CD4-positive, CD25-positive, alpha-beta regulatory T cell (primary cell): Measurements from ENCODE around the gene TBC1D10A. TPM values are rescaled to one million over a fixed set of nuclear protein-coding genes. Genes with fewer than 3 reads are reported as not detected.

Source experiments
- ATAC-seq, 2 donors: fragments of 150-1000 bp; cut with Tn5 transposase; one replicate each; pipeline ENCODE4 v1.10.0; 2021; ENCODE audit warnings: low read depth in 2 of 2, moderate number of reproducible peaks in 2 of 2, moderate library complexity in 1 of 2
- DNase-seq, 3 donors: peaks; one replicate each; pipeline versions ENCODE4 v3.0.0 to v3.0.0-alpha.2; 2012 to 2022; ENCODE audit warnings: mixed read lengths in 1 of 3
- H3K27ac ChIP-seq: one replicate; pipeline ENCODE4 v1.7.0; 2013; ENCODE audit warnings: mild to moderate bottlenecking, low read length; ENCODE audit not compliant: insufficient read depth, poor library complexity, severe bottlenecking
- H3K27me3 ChIP-seq: one replicate; pipeline ENCODE4 v1.7.0; 2013; ENCODE audit warnings: low read length; ENCODE audit not compliant: control insufficient read depth, insufficient read depth
- H3K36me3 ChIP-seq: one replicate; pipeline ENCODE4 v1.7.0; 2013; ENCODE audit warnings: mild to moderate bottlenecking, low read length, moderate library complexity; ENCODE audit not compliant: control insufficient read depth, insufficient read depth
- H3K4me1 ChIP-seq: 2 replicates; pipeline ENCODE4 v1.7.0; 2013; ENCODE audit warnings: mild to moderate bottlenecking, low read length; ENCODE audit not compliant: insufficient read depth, control insufficient read depth, poor library complexity, severe bottlenecking
- H3K4me3 ChIP-seq: one replicate; pipeline ENCODE4 v1.7.0; 2013; ENCODE audit warnings: low read depth, mild to moderate bottlenecking, low read length, moderate library complexity
- H3K9me3 ChIP-seq, 2 experiments: 1 replicate in 1 of 2; 2 replicates in 1 of 2; pipeline ENCODE4 v1.7.0; 2013; ENCODE audit warnings: low read length in 2 of 2, mild to moderate bottlenecking in 1 of 2, moderate library complexity in 1 of 2; ENCODE audit not compliant: control insufficient read depth in 2 of 2
- H3K27ac Mint-ChIP-seq, 3 donors: one replicate each; pipeline ENCODE4 v1.8.0; 2020 to 2022; ENCODE audit warnings: mild to moderate bottlenecking in 3 of 3, mixed read lengths in 3 of 3, moderate library complexity in 2 of 3
- H3K27me3 Mint-ChIP-seq: one replicate; pipeline ENCODE4 v1.8.0; 2022; ENCODE audit warnings: mild to moderate bottlenecking, mixed read lengths
- H3K36me3 Mint-ChIP-seq: one replicate; pipeline ENCODE4 v1.8.0; 2020; ENCODE audit warnings: mixed read lengths
- H3K4me1 Mint-ChIP-seq, 4 donors: one replicate each; pipeline ENCODE4 v1.8.0; 2020 to 2022; ENCODE audit warnings: mixed read lengths in 4 of 4, mild to moderate bottlenecking in 1 of 4
- H3K4me3 Mint-ChIP-seq, 4 donors: one replicate each; pipeline ENCODE4 v1.8.0; 2020 to 2022; ENCODE audit warnings: mild to moderate bottlenecking in 4 of 4, mixed read lengths in 4 of 4, moderate library complexity in 3 of 4
- H3K9me3 Mint-ChIP-seq, 7 donors: one replicate each; pipeline ENCODE4 v1.8.0; 2020 to 2022; ENCODE audit warnings: mixed read lengths in 7 of 7, mild to moderate bottlenecking in 3 of 7, moderate library complexity in 2 of 7
- polyA plus RNA-seq, 4 donors: library from polyadenylated mRNA; unstranded; fragments of 300-500 nt; fragmentation: Illumina TruSeq; gene quantifications; one replicate each; pipeline ENCODE4 v1.2.3, GENCODE V29; 2021
- total RNA-seq: library from RNA; stranded (reverse); gene quantifications from one replicate; pipeline ENCODE4 v1.2.3, GENCODE V29; 2022

TBC1D10A gene
- total and polyA plus RNA-seq, 5 donors from 2014 or later = 44.2 to 67.5 (median 47.8) TPM

- Histone ChIP-seq H3K4me3 (peak overlapping the region; percentile 29), H3K36me3 (peaks cover 6% of the 10 kb centered on the region), H3K27me3 (no peaks in the 10 kb centered on the region), H3K27ac (peak overlapping the region; percentile 80), H3K4me1 (peaks cover 100% of the 10 kb centered on the region), H3K9me3 (no peaks in the 10 kb centered on the region)
- H3K36me3 Mint-ChIP-seq = peaks cover 26% of the 10 kb centered on the region
- ATAC-seq (peak; percentile 25), DNase-seq (peak in 2 of 3 donors; percentile 31 to 68)
- peak overlapping the region; percentile 73 to 86 (median 80) for H3K4me3 Mint-ChIP-seq
- peak overlapping the region; percentile 84 to 99 (median 97) for H3K27ac Mint-ChIP-seq
- H3K4me1 Mint-ChIP-seq = peaks cover 43 to 98% (median 81%) of the 10 kb centered on the region in 4 donors
- H3K9me3 Mint-ChIP-seq = peaks cover 0 to 2% (median 0%) of the 10 kb centered on the region in 7 donors
- no peaks in the 10 kb centered on the region for H3K27me3 Mint-ChIP-seq
Measured at GRCh38 chr22:30308518-30309230, 18.1 kb downstream of the TBC1D10A start.

- H3K9me3 ChIP-seq = no peaks in the 10 kb centered on the region
- H3K27me3 ChIP-seq = no peaks in the 10 kb centered on the region
- peaks cover 100% of the 10 kb centered on the region for H3K4me1 ChIP-seq
- Mint-ChIP-seq H3K27ac (peak overlapping the region; percentile 84 to 99 (median 97)), H3K36me3 (peaks cover 32% of the 10 kb centered on the region), H3K4me1 (peaks cover 42 to 100% (median 84%) of the 10 kb centered on the region in 4 donors), H3K4me3 (peak overlapping the region; percentile 73 to 86 (median 80)), H3K9me3 (peaks cover 0 to 2% (median 0%) of the 10 kb centered on the region in 7 donors), H3K27me3 (no peaks in the 10 kb centered on the region)
- H3K27ac ChIP-seq = peak overlapping the region; percentile 80
- H3K36me3 ChIP-seq = peaks cover 11% of the 10 kb centered on the region
- ATAC-seq (no peak), DNase-seq (no peak)
- H3K4me3 ChIP-seq = peak overlapping the region; percentile 29
Measured at GRCh38 chr22:30308093-30308492, 18.6 kb downstream of the TBC1D10A start.

GRCh38 chr22:30307041-30307574 lies 19.6 kb downstream of the TBC1D10A start:
- H3K4me1 Mint-ChIP-seq = peaks cover 40 to 100% (median 84%) of the 10 kb centered on the region in 4 donors
- Histone ChIP-seq H3K4me3 (peak overlapping the region; percentile 80), H3K27ac (peak overlapping the region; percentile 80), H3K9me3 (no peaks in the 10 kb centered on the region), H3K4me1 (peaks cover 100% of the 10 kb centered on the region), H3K27me3 (no peaks in the 10 kb centered on the region), H3K36me3 (peaks cover 11% of the 10 kb centered on the region)
- H3K27me3 Mint-ChIP-seq = no peaks in the 10 kb centered on the region
- peaks cover 33% of the 10 kb centered on the region for H3K36me3 Mint-ChIP-seq
- H3K27ac Mint-ChIP-seq = peak overlapping the region; percentile 84 to 99 (median 97)
- H3K9me3 Mint-ChIP-seq = no peaks in the 10 kb centered on the region
- peak overlapping the region; percentile 69 to 81 (median 78) for H3K4me3 Mint-ChIP-seq
- ATAC-seq (no peak), DNase-seq (peak in 1 of 3 donors; percentile 46)

- peak overlapping the region; percentile 84 to 99 (median 97) for H3K27ac Mint-ChIP-seq
- Histone ChIP-seq H3K27me3 (no peaks in the 10 kb centered on the region), H3K4me3 (peak overlapping the region; percentile 80), H3K9me3 (no peaks in the 10 kb centered on the region), H3K4me1 (peaks cover 100% of the 10 kb centered on the region), H3K36me3 (peaks cover 14% of the 10 kb centered on the region), H3K27ac (peak overlapping the region; percentile 80)
- H3K36me3 Mint-ChIP-seq = peaks cover 33% of the 10 kb centered on the region
- no peak for DNase-seq
- ATAC-seq = peak; percentile 32 to 47
- H3K4me1 Mint-ChIP-seq = peaks cover 40 to 100% (median 83%) of the 10 kb centered on the region in 4 donors
- no peaks in the 10 kb centered on the region for H3K27me3 Mint-ChIP-seq
- H3K4me3 Mint-ChIP-seq = peak overlapping the region; percentile 69 to 81 (median 78)
- no peaks in the 10 kb centered on the region for H3K9me3 Mint-ChIP-seq
Measured at GRCh38 chr22:30306627-30307011, 20.1 kb downstream of the TBC1D10A start.

- H3K4me1 Mint-ChIP-seq = peaks cover 40 to 100% (median 84%) of the 10 kb centered on the region in 4 donors
- no peaks in the 10 kb centered on the region for H3K27me3 ChIP-seq
- peaks cover 20% of the 10 kb centered on the region for H3K36me3 ChIP-seq
- H3K27ac Mint-ChIP-seq = peak overlapping the region; percentile 84 to 99 (median 97)
- H3K9me3 Mint-ChIP-seq = no peaks in the 10 kb centered on the region
- no peaks in the 10 kb centered on the region for H3K9me3 ChIP-seq
- H3K4me3 Mint-ChIP-seq = peak overlapping the region; percentile 69 to 81 (median 78)
- peaks cover 100% of the 10 kb centered on the region for H3K4me1 ChIP-seq
- H3K27me3 Mint-ChIP-seq = no peaks in the 10 kb centered on the region
- peak overlapping the region; percentile 80 for H3K4me3 ChIP-seq
- DNase-seq = peak in 2 of 3 donors; percentile 80 to 89
- H3K27ac ChIP-seq = peak overlapping the region; percentile 80
- H3K36me3 Mint-ChIP-seq = peaks cover 38% of the 10 kb centered on the region
- peak; percentile 56 to 62 for ATAC-seq
Measured at GRCh38 chr22:30305906-30306626, 20.7 kb downstream of the TBC1D10A start.

- H3K36me3 Mint-ChIP-seq = peaks cover 38% of the 10 kb centered on the region
- H3K9me3 ChIP-seq = no peaks in the 10 kb centered on the region
- H3K4me1 ChIP-seq = peaks cover 97% of the 10 kb centered on the region
- peak overlapping the region; percentile 69 to 81 (median 78) for H3K4me3 Mint-ChIP-seq
- H3K4me3 ChIP-seq = peak overlapping the region; percentile 80
- ATAC-seq (peak; percentile 70 to 72), DNase-seq (peak; percentile 36 to 92 (median 65))
- H3K4me1 Mint-ChIP-seq = peaks cover 40 to 100% (median 81%) of the 10 kb centered on the region in 4 donors
- peak overlapping the region; percentile 80 for H3K27ac ChIP-seq
- peak overlapping the region; percentile 84 to 99 (median 97) for H3K27ac Mint-ChIP-seq
- no peaks in the 10 kb centered on the region for H3K27me3 Mint-ChIP-seq
- no peaks in the 10 kb centered on the region for H3K9me3 Mint-ChIP-seq
- no peaks in the 10 kb centered on the region for H3K27me3 ChIP-seq
- peaks cover 25% of the 10 kb centered on the region for H3K36me3 ChIP-seq
Measured at GRCh38 chr22:30305519-30305905, 21.2 kb downstream of the TBC1D10A start.

GRCh38 chr22:30304495-30305244 lies 22.1 kb downstream of the TBC1D10A start:
- H3K36me3 Mint-ChIP-seq = peaks cover 32% of the 10 kb centered on the region
- H3K36me3 ChIP-seq = peaks cover 33% of the 10 kb centered on the region

More at GRCh38 chr22:30304495-30305244, 22.1 kb downstream of the TBC1D10A start:
- no peak for DNase-seq
- peak overlapping the region; percentile 84 to 99 (median 97) for H3K27ac Mint-ChIP-seq
- peak overlapping the region; percentile 80 for H3K4me3 ChIP-seq
- H3K4me3 Mint-ChIP-seq = peak overlapping the region; percentile 69 to 81 (median 78)
- no peaks in the 10 kb centered on the region for H3K9me3 Mint-ChIP-seq
- H3K27me3 ChIP-seq = no peaks in the 10 kb centered on the region
- H3K27me3 Mint-ChIP-seq = no peaks in the 10 kb centered on the region
- H3K9me3 ChIP-seq = no peaks in the 10 kb centered on the region
- ATAC-seq = no peak
- peaks cover 88% of the 10 kb centered on the region for H3K4me1 ChIP-seq
- peak overlapping the region; percentile 80 for H3K27ac ChIP-seq
- H3K4me1 Mint-ChIP-seq = peaks cover 36 to 100% (median 72%) of the 10 kb centered on the region in 4 donors
